Measurements from ENCODE around the gene ADISSP.

ADISSP gene

DNA sequence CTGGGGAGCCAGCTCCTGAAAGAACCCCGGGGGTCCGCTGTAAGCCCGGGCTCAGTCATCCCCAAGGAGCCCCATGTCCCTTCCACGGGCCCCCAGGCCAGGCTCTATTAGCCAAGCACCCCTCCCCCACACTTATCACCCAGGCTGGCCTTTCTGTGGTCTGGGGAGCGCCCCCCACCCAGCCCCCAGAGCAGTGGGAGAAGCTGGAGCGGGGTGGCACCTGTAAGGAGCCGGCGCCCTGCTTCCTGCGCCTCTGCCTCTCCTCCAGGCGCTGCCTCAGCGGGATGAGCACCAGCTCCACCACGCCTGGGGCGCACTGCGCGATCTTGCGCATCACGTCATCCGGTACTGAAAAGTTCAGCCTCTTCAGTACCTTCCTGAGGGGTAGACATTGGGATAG lies 11.4 kb upstream of the ADISSP start:
- DNase-seq = no peak

DNA sequence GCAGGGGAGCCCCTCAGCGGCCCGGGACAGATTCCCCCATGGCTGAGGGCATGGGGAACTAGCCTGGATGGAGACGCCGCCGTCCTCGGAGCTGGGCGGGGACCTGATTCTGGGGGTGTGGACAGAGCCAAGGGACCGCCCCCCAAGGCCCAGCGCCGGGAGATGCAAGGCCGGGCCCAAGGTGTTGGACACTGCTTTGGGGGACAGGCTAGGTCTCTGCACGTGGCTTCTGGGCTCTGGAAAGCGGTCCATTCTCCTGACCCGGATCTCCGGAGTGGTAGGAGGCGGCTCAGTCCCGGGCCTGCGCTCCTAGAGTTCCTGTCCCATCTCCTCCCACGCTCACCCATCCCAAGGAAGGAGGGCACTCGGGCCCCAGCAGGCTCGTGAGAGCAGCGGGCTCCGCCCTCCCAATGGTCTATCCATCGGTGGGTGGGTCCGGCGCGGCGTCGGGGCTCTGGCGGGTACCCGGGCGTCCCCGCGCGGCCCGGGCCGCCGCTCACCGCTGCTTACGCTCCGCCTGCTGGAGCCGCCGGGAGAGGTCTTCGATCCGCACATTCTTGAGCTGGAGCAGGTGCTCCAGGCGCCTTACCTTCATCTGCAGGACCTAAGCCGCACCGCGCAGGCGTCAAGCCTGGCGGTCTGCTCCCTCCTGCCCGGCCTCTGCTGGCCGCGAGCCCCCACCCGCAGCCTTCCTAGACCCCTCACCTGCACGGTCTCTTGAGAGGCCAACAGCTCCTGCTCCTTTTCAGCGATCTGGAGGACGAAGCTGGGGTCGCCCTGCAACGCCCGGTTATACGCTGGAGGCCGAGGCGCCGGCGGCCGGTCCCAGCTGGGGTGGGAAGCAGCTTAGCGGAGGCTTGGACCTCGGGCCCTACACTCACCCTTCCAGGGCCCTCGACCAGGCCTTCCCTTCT lies 10.4 kb upstream of the ADISSP start:
- DNase-seq = peak; percentile 52 to 55

DNA sequence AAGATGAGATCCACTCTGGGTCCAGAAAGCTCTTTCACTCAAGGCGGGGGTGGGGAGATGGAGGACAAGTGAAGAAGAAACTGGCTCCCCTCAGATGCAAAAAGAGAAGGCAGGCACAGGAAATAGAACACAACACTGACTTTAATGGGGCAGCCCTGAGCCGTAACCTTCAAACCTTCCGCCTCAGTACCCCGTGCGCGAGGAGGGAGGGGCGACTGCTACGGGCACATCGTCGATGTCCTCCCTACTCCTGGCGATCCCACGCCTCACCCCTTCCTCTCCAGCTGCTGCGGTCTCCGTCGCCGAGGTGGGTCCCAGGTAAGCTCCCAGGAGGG lies 9.8 kb upstream of the ADISSP start:
- no peak for DNase-seq

DNA sequence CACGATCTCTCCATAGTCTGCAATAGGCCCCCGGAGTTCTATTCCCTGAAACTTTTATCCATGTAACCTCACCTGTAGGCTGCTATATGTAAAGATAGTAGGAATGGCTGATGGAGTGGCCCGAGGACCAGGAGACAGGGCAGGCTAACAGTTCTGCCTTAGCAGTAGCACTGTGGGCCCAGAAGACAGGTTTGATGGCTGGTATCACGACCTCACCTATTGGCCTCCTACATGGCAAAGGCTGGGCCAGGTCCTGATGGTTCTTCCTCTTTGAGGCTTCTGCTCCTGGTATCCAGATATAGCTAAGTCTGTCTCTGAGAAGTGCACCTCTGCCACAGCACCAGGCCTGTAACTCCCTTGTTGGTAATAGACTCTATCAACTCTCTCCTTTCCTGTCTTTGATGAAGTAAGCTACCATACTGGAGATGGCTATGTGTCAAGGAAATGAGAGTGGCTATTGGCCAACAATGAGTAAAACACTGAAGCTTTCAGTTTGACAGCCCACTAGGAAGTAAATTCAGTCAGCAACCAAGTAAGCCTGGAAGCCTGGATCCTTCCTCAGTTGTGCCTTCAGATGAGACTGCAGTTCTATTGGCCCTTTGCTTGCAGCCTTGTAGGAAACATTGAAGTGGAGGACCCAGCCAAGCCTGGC lies 8.0 kb upstream of the ADISSP start:
- DNase-seq = no peak

DNA sequence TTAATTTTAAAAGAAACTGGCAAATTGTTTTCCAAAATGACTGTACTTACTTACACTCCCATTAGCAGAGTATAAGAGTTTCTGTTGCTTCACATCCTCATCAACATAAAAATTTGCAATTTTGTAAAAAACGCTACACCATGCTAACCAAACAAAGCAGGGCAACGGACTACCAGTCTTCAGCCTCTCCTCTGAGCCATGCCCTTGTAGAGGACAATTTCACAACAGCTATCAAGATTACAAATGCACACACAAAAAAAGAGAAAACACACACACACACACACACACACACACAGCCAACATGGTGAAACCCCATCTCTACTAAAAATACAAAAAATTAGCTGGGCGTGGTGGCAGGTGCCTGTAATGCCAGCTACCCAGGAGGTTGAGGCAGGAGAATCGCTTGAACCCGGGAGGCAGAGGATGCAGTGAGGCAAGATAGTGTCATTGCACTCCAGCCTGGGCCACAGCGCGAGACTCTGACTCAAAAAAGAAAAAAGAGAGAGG lies 4.1 kb upstream of the ADISSP start:
- DNase-seq = no peak

DNA sequence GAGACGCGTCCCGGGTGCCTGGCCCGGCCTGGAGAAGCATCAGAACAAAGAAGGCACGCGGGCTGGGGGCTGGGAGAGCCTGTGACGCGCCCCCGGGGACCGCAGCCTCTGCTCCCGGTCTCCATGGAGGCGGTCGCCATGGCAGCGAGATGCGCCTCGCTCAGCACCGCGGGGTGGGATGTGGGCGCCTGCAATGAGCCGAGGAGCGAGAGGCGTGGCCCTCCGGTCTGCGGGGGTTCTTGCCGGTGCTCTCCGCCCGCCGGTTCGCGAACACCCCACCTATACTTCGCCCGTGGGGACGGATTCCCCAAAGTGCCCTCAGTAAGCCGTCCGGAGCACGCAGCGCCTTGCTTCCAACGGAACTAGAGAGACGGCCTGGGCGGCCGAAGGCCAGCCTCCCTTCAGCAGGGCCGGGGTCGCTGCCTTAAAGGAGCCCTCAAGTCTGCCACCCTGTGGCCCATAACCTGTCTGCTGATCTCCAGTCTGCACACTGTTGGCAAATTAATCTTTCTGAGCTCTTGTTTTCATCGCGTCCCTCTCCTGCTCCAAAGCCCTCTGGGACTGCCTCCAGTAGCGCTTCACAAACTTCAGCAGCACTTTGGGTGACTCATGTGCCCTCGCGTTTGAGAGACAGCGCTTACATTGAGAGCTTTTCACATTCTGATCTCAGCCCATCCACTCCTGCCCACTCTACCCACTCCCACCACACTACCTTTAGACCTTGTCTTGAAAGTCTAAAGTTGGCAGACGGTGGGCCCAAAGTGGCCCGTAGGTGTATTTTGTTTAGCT lies 983 bp upstream of the ADISSP start:
- peak; percentile 35 to 47 for DNase-seq

DNA sequence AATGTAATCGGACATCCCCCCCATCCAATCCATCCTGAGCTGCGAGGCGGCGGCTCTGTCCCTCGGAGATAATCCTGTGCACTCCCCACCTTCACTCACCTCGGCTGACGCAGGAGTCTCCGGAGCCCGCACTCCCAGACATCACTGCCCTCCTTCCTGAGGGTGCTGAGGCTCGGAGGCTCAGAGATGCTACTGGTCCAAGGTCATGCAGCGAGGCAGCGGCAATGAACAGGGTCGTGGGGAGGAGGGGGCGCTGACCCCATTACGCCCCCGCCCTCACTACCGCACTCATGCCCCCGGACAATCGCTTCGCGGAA lies 485 bp downstream of the ADISSP start:
- DNase-seq = no peak

DNA sequence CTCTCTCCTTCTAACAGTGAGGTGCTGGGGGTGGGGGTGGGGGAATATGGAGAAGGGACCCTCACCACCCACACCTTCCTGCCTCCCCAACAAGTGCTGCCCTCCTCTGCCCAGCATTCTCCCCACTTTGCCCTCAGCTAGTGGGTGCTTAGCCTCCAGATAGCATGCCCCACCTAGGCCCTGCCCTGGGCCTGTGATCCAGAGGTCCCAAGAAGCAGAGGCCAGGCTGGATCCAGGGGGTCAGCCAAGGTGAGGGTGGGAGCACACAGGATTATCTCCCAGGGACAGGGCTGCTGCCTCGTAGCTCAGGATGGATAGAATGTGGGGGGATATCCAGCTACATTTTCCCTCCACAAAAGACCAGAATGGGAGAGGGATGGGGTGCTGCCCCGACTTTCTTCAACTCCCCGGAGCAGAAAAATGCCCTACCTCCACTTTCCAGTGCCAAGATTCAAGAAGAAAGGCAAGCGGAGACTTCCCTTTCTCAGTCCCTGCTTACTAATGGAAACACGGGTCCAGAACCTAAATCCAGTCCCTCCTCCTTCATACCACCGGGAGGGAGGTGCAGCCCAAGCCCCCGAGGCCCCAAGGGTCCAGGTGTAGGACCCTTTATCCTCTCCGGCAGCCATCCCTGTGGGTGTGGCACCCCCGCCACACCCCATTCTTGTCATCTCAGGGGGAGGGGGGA lies 987 bp downstream of the ADISSP start:
- DNase-seq = no peak

DNA sequence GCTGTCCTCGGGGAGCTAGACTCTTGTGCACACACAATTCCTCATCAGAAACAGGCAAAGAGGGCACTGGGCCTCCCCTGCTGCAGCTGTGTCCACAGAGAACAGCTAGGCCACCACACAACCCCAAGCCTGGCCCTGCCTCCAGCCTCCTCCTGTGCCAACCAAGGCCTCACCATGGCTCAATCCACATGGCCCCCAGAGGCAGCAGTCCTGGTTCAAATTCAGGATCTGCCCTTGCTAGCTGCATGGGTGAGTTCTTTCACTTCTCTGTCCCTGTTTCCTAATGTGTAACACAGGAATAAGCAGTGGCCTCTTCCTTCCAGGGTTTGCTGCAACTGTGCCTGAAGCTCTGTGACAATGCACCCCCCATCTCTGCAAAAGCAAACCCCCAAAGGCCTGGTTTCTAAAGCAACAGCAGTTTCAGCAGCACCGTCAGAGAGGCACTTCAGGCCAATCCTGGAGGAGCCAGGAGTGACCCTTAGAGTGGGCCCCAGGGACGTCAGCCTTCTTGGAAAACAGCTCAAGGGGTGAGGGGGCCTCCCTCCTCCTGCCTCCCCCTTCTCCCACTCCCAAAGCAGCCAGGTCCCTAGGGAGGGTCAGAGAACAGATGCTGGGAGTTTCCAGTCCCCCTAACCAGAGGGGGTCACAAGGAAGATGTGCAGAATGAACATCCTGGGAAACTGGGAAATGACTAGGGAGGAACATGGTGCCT lies 2.2 kb downstream of the ADISSP start:
- peak in 1 of 2 donors; percentile 29 for DNase-seq

DNA sequence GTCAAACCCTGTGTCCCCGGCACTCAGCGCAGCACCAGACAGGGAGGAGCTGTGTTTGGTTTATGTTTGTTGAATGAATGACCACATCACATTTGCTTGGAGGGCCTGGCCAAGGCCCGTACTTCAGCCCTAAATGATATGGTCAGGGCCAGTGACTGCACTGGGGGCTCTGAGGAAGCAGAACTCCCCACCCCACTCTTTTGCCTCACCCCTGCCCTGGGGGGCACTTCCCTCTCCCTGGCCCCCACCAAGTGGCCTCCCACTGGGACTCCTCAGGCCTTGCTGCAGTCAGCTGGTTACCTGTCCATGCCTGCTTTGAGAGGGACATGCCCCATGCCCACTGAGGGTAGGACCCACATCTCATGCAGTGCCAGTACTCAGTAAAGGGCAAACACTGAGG lies 2.9 kb downstream of the ADISSP start:
- no peak for DNase-seq

DNA sequence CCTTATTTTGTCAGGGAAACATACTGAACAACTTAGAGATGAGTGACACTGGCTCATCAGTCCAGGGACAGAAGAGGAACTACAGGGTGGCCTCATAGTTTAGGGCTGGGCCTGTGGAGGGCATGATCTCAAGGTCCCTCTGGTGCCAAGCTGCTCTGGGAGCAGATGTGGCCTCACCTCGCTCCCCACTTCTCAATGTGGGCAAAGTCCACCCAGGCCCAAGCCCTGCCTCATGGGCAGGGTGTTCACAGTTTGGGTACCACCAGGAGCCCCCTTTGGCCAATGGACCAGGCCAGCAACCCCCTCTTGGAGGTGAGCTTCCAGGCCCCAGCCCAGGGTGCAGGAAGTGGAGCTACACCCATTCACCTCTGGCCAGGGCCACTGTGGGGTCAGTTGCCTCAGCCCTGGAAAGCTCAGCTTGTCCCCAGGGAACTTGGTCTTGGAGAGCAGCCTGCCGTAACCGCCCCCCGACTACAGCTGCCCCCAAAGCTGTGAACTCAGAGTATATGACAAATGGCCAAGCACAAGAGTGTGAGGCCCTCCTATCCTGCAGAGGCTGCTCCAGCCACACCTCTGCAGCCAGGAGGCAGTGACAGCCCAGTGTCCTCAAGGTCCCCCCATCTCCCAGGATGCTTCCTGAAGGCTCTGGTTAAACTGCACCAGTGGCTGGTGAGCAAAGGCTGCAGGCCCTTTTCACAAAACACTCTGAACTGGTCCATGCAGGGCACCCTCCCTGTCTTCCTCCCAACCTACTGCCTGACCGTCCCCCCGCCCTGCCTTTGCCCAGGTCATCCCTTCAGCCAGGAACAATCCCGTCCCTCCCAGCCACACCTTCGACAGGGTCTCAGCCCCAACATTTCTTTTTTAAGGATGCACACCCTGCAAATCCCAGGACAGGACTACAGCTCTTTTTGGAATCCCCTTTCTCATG lies 3.6 kb downstream of the ADISSP start:
- DNase-seq = peak; percentile 66 to 84

DNA sequence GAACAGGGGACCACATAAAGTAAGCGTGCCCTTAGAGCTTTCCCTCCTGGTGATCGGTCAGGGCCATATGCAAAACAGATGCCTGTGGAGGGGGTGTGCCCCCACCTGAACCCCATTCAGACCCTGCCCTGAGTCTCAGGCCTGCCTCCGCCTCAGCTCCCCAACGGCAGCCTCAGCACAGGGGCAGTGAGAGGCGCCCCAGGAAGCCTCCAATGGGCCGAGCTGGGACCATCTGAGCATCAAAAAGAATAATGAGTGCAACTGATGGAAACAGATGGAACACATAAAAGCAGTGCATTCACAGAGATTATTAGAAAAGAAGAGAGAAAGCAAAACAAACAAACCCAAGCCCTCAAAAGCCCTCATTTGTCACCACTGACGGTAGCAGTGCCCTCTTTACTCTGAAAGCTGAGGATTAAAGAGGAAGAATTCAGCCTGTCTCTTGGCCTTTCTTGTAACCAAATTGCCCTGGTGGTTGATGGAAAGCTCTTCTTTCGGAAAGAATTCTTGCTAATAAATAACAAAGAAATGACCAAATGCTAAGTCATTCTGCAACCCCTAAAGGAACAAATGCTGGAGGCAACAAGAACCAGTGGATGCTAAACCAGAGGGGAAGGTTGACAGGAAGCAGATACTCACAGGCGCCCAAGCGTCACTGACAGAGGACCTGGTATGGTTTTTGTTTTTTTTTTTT lies 6.8 kb downstream of the ADISSP start:
- no peak for DNase-seq

DNA sequence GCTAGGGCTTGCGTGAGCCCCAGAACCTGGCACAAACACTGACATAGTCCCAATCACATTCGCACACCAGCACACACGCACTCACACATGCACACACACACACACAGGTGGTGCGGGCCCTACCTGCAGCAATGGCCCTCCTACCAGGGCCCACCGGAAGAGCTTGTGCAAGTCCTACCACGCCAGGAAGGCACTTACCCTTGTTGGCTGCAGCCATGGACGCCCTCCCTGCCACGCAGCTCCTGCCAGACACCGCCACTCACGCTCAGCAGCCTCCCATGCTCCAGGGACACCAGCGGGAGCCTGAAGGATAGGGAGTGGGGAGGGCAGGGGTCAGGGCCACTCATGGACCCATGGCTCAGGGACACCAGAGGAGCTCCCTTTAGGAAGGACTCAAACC lies 7.7 kb downstream of the ADISSP start:
- no peak for DNase-seq

DNA sequence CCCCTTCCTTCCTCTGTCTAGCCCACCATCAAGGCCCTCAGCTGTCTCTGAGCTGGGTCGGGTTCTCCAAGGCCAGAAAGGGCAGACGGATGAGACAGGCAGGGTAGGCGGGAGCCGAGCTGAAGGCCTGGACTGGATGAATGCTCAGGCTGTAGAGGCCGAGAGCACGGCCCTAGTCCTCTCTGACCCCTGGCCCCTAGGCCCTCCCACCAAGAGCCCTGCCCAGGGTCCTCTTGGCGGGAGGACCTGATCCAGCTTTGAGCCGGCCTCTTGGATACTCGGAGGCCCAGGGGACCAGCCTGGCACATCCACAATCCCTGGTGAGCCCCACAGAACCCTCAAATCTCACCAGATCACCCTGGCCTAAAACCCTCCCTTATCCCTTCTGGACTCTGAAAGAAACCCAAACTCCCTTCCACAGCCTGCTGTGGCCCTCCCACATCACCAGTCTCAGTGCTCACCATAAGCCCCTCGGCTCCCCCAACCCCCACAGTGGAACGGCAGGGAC lies 8.2 kb downstream of the ADISSP start:
- no peak for DNase-seq

DNA sequence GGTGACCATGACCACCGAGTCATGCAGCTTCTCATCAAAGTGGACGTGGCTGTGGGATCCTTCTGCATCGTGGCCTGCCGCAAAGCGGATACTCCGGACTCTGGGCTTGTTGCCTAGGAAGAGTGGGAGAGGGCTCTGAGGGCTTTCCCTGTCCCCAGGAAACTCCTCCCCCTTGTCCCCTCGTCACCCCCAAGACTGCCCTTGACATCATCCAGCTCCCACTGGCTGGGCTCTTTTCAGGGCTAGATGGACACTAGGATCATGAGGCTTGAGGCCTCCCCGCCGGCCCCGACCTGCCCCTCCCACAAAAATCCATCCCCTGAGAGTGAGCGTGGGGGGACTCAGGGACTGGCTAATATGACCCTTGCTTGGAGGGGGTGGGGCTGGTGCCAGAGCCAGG lies 9.0 kb downstream of the ADISSP start:
- DNase-seq = no peak

DNA sequence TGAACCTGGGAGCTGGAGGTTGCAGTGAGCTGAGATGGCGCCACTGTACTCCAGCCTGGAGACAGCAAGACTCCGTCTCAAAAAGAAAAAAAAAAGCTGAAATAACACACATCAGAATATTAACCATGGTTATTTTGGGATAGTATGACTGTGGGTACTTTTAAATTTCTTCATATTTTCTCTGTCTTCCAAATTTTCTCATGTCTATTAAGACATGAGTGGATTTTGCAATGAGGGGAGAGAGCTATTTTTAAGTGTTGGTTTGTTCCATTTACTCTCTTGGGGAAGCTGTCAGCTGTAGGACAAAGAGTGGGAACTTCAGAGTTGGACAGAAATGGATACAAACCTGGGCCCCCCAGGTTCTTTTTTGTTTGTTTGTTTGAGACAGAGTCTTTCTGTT lies 10.3 kb downstream of the ADISSP start:
- peak; percentile 63 to 84 for DNase-seq

DNA sequence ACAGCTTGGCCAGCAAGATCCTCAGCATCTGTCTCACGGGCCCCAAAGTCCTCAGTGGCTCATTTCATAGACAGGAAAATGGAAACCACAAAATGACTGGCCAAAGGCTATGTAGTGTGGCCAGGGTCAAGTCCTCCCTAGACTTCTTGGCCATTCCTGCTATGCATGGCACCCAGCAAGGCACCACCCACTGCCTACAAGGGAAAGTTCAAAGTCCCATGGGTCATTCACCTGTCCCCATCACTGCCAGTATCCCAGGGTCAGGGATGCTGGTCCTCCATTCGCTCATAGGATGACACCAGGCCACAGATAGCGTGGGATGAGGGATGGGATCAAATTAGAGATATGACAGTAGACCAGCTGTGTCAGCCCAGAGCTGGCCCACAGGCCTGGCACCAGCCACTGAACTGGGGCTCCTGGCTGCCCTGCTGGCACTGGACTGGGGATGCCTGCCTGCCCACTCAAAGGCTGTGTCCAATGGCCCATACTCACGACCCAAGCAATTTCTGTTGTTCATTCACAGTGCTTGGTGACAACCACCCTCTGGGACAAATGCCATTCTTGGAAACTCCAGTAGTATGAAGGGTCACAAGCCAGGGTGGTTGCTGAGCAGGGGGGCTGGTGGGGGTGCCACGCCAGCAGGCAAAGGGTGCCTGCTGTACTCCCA lies 11.6 kb downstream of the ADISSP start:
- no peak for DNase-seq

DNA sequence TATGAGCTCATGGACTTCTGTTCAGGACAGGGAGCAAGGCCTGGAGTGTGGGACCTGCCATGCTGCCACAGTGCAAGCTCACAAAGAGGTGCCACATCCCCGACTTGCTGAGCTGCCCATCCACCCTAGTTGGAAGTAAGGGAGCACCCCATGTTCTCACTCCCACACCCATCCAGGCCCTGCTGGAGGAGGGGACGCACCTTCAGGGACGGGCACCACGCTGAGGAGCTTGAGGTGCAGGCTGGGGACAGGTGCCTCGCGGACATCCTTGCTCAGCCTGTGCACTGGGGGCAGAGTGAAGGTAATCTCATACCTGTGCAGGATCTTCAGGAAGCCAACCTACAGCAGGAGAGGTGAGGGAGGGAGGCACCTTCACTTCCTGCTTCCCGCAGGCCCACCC lies 12.3 kb downstream of the ADISSP start:
- no peak for DNase-seq

DNA sequence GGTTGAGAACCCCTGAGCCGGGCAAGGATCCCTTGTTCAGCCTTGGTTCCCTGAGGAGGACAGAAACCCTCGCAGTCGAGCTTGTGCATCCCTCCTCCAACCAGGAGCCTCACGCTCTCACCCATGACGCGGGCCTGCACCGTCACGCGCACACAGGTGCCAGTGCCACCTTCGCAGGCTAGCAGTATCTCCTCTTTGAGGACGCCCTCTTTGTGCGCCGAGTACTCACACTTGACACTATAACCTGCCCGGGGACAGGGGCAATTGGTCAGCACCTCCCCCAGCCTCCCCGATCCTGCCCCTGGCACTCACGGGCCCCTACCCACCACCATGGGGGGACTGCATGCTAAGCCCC lies 13.3 kb downstream of the ADISSP start:
- no peak for DNase-seq

All from inflammatory macrophage treated with lipopolysaccharide for 1 hour (primary cell).